Posterior vena cava (tissue), 2 donors: ENCODE measurements around the gene FCHSD2. TPM values are rescaled to one million over a fixed set of nuclear protein-coding genes. Genes with fewer than 3 reads are reported as not detected.
"Not testable (repeated sequence)": the region's sequence is repeated elsewhere in the genome, so short reads cannot be mapped to it uniquely, and the experiment has no call there.

Source experiments
- DNase-seq: peaks from one replicate; pipeline ENCODE4 v3.0.0-alpha.2; 2020; ENCODE audit warnings: low spot score
- intact Hi-C, 2 donors: fragments of 100-400 bp; cut with DNase I; formaldehyde crosslinking; loops; one replicate each; pipeline versions ENCODE4 v1.14.1 to v1.14.2; 2022 to 2023
- total RNA-seq, 2 donors: library from RNA; stranded (reverse); fragmentation: NEBNext Ultra II Directional; extraction: Animal tissue kit (Norgen Biotek cat#: 25700); gene quantifications; one replicate each; pipeline ENCODE4 v1.2.1, GENCODE V29; 2021
- donor health status: DM: yes; HTN: yes; CAD: no.
- donor health status: DM: yes; HTN: yes; CAD: no.

FCHSD2 gene
- total RNA-seq, 2 donors from 2014 or later = 55.6 to 62.1 TPM

GRCh38 chr11:72885749-72886609 is 256.1 kb downstream of the FCHSD2 start:
- intact Hi-C loops = no loop called here

GRCh38 chr11:72876147-72876546 is 266.0 kb downstream of the FCHSD2 start:
- intact Hi-C loops = loop anchor here in 1 of 2 donors (5.0 kb wide), 1 partner anchor 176 kb away; no protein-coding TSS in a partner anchor
- DNase-seq = no peak

More at GRCh38 chr11:72885749-72886609, 256.1 kb downstream of the FCHSD2 start:
- DNase-seq = no peak

- no peak for DNase-seq
- intact Hi-C loops = loop anchor here in 1 of 2 donors (5.0 kb wide), 1 partner anchor 177 kb away; no protein-coding TSS in a partner anchor
These were observed 266.4 kb downstream of the FCHSD2 start for GRCh38 chr11:72875736-72876135.

GRCh38 chr11:72872012-72872411 is 270.1 kb downstream of the FCHSD2 start:
- intact Hi-C loops = no loop called here
- DNase-seq = no peak

GRCh38 chr11:72871119-72871518 is 271.0 kb downstream of the FCHSD2 start:
- intact Hi-C loops = no loop called here
- DNase-seq = no peak

GRCh38 chr11:72869831-72870230 is 272.3 kb downstream of the FCHSD2 start:
- intact Hi-C loops = no loop called here
- DNase-seq = no peak

GRCh38 chr11:72867970-72868369 is 274.1 kb downstream of the FCHSD2 start:
- DNase-seq = no peak
- intact Hi-C loops = no loop called here

- DNase-seq = no peak
- intact Hi-C loops = no loop called here
These were observed 277.1 kb downstream of the FCHSD2 start for GRCh38 chr11:72864702-72865655.

- no peak for DNase-seq
- intact Hi-C loops = no loop called here
These were observed 278.2 kb downstream of the FCHSD2 start for GRCh38 chr11:72863916-72864315.

GRCh38 chr11:72863091-72863490 is 279.0 kb downstream of the FCHSD2 start:
- DNase-seq = no peak
- intact Hi-C loops = no loop called here

- intact Hi-C loops = no loop called here
- no peak for DNase-seq
These were observed 281.5 kb downstream of the FCHSD2 start for GRCh38 chr11:72860592-72860991.

- DNase-seq = no peak
- intact Hi-C loops = no loop called here
These were observed 282.1 kb downstream of the FCHSD2 start for GRCh38 chr11:72860010-72860409.

GRCh38 chr11:72859126-72859525 is 283.0 kb downstream of the FCHSD2 start:
- DNase-seq = no peak
- intact Hi-C loops = no loop called here

GRCh38 chr11:72858267-72858666 is 283.9 kb downstream of the FCHSD2 start:
- intact Hi-C loops, DNase-seq: not testable (repeated sequence)

- intact Hi-C loops = no loop called here
- no peak for DNase-seq
These were observed 285.4 kb downstream of the FCHSD2 start for GRCh38 chr11:72856551-72857345.

GRCh38 chr11:72856065-72856464 is 286.1 kb downstream of the FCHSD2 start:
- intact Hi-C loops = no loop called here
- DNase-seq = no peak

GRCh38 chr11:72851726-72852125 is 290.4 kb downstream of the FCHSD2 start:
- intact Hi-C loops = loop anchor here in 1 of 2 donors (5.0 kb wide), 1 partner anchor 316 kb away; no protein-coding TSS in a partner anchor
- DNase-seq = no peak

GRCh38 chr11:72850832-72851231 is 291.3 kb downstream of the FCHSD2 start:
- DNase-seq = no peak
- intact Hi-C loops = loop anchor here in 1 of 2 donors (5.0 kb wide), 1 partner anchor 316 kb away; no protein-coding TSS in a partner anchor
